ENCODE measurements around the gene MDFI.

The MDFI gene

DNA sequence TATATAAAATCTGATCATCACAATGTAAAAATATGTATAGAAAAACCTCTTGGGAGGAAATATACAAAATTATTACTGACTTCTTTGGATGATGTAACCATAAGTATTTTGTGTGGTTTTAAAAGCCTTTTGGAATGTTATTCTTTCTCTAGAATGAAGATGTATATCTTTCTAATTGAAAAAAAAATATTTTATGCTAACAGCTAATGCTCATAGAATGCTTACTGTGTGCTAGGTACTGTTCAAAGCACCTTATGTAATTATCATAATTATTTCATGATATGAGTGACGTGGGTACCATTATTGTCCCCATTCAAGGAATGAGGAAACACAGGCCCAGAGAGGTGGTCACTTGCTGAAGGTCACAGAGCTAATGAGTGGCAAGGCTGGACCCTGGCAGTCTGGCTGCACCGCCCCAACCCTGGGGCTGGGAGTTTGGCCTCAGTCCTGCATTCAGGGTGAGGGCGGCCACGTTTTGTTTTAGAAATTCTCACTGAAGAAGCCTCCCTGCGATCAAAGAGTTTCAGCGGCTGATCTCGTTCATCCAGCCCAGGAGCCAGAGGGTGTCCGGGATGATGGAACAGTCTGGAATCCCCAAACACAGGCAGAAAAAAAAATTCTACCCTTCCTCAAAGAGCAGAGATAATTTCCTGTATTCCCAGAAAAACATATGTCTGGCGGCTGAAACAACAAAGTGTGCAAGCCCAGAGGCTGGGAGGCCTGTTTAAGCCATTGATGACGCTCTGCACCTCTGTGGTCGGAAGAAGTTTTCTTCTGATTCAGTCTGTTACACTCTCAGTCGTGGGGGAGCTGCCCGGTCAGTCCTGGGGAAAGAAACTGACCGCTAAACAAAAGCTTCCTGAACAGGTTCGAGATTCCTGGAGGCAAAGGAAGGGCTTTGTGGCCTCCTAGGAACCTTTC lies 59.9 kb downstream of the MDFI start:
- FAIRE-seq = peak; percentile 77

DNA sequence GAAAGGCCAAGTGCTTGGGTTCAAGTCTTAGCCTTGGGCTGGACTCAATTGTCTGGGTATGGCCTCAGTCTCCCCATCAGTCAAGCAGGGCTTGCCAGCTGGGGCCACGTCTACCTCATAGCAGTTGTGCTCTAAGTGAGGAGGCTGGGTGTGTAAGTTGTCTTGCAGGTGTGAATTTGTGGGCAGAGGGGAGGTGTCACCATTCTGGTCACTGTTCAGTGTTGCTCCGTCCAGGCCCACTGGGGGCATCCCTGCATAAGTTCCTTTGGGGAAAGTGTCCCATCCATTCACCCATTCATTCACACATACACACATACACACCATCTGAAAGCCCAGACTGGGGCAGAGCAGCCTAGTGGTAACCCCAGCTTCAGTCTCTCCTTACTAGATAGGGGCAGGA lies 60.8 kb downstream of the MDFI start:
- peak; percentile 58 for FAIRE-seq
- no peak for DNase-seq (ENCODE audit: insufficient read length, low spot score)

More for the DNA sequence above, 59.9 kb downstream of the MDFI start:
- DNase-seq (ENCODE audit: insufficient read length, low spot score) = peak; percentile 77

DNA sequence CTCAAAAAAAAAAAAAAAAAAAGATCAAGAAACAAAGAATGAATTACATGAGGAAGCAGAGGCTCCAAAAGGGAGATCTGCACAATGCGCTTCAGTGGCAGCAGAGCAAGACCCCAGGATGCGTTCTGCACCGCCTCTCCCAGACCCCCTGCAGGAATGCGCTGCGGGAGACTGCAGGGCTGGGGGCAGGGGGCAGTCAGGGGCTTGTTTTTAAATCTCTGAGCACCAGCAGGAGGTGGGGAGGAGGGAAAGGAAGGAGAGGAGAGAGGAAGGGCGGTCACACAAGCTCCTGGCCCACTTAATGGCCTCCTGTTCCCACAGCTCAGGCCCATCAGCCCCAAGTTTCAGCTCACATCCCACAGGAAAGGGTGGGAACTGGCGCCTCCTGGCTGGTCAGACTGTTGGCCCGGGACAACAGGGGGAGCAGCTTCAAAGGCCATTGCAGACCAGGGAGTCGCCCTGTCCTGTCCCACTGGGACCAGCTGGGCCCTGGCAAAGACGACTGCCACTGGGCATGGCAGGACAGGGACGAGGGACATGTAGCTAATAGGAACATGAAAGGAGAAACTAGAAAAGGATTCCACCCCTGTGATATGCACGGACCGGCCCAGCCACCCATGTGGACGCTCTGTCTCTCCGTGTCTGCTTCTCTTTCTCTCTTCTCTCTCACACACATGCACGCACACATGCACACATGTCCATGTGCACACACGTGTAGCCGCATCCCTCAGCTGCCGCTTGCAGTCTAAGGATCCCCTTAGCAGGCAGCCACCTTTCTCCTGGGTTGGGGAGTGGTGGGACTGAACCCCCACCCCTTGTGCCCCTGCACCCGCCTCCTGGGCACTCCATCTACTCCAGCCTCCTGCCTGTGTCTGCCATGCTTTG lies 62.4 kb downstream of the MDFI start:
- FAIRE-seq = no peak
- DNase-seq (ENCODE audit: insufficient read length, low spot score) = no peak

DNA sequence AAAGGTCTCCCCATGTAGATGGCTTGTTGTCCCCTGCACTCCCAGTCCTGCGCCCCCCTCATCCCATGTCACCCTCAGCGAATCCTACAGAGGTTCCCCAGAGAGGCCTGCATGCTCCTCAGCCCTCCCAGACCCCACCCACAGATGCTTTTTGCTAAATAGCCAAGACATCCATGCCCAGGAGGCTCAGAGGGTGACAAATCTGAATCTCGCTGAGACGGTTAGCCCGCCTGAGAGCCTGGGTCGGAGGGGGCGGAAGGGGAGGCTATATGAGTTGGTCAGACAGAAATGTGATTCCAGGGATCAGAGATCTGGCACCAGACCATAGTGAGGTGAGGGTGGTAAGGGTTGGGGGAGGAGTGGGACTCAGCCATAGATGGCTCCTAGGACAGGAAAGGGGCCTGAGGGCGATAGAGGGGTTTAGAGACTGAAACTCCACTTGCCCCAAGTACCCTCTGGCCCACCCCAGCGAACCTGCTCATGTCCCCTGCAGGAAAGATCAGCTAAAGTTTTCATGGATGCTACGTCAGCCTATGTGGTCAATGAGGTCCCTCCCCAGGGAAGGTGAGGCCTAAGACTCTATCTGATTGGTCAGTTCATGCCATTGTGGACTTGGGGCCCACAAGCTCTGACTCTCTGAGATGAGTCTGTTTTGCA lies 63.9 kb downstream of the MDFI start:
- FAIRE-seq (no peak), DNase-seq (ENCODE audit: insufficient read length, low spot score) (no peak)

DNA sequence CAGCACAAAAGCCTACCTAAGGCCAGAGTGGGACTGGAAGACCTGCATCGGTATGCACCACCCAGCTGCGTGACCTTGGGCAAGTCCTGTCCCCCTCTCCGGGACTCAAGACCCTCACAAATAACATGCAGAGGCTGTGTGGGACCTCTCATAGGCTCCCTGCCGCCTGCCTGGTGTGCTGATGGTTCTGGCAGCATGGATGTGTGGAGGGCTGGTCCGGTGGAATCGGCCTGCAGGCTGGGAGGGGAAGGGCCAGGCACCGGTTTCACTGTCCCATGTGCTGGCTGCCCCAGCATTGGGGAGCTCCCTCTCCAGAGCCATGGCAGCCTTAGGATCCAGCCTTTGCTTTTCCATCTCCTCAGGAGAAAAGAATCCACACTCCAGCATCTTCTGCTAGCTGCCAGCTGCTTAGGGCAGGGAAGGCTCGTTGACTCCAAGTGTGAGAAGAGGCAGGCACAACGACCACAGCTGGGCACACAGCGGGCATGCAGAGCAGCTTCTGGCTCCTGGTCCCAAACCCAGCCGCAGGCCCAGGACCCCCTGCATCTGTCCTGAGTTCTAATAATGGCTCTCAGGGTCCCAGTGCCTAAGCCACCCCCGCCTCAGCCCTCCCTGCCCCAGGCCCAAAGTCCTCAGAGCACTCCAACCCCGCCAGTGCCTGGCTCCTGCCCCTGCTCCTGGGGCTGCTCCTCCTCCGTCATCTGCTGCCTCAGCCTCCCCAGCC lies 64.7 kb downstream of the MDFI start:
- DNase-seq (ENCODE audit: insufficient read length, low spot score) (no peak), FAIRE-seq (no peak)
